ENCODE results near the gene SERPINA10. TPM values are rescaled to one million over a fixed set of nuclear protein-coding genes. Genes with fewer than 3 reads are reported as not detected.
"Not testable (repeated sequence)": the region's sequence is repeated elsewhere in the genome, so short reads cannot be mapped to it uniquely, and the experiment has no call there.

SERPINA10 gene
- total RNA-seq, 3 donors from 2014 or later, result not detected

GRCh38 chr14:94306047-94306978 is 13.2 kb upstream of the SERPINA10 start:
- intact Hi-C loops (cut with DNase I; ENCODE audit: low total_unique reads), result no loop called here
- H3K36me3 ChIP-seq, result no peaks in the 10 kb centered on the region
- TF ChIP-seq CTCF (IDR thresholded peaks at IDR 0.05) (no peak), POLR2AphosphoS5 (IDR thresholded peaks at IDR 0.05) (no peak), POLR2A (IDR thresholded peaks at IDR 0.05) (no peak)
- DNase-seq (ENCODE audit: low spot score in 2 of 2), result no peak
- H3K27ac ChIP-seq, result no peak overlapping the region
- peaks cover 0 to 11% of the 10 kb centered on the region in 2 donors for H3K9me3 ChIP-seq
- H3K27me3 ChIP-seq, result no peaks in the 10 kb centered on the region
- no peaks in the 10 kb centered on the region for H3K4me1 ChIP-seq
- H3K4me3 ChIP-seq, result no peak overlapping the region

GRCh38 chr14:94305620-94306019 is 12.6 kb upstream of the SERPINA10 start:
- Histone ChIP-seq H3K4me1 (no peaks in the 10 kb centered on the region), H3K27me3 (no peaks in the 10 kb centered on the region), H3K36me3 (no peaks in the 10 kb centered on the region), H3K9me3 (peaks cover 0 to 11% of the 10 kb centered on the region in 2 donors), H3K4me3 (no peak overlapping the region), H3K27ac (no peak overlapping the region)
- no peak for DNase-seq (ENCODE audit: low spot score in 2 of 2)
- intact Hi-C loops (cut with DNase I; ENCODE audit: low total_unique reads), result no loop called here
- TF ChIP-seq POLR2AphosphoS5 (IDR thresholded peaks at IDR 0.05), result no peak
- no peak for TF ChIP-seq CTCF (IDR thresholded peaks at IDR 0.05)
- no peak for TF ChIP-seq POLR2A (IDR thresholded peaks at IDR 0.05)

- H3K27me3 ChIP-seq, result no peaks in the 10 kb centered on the region
- no peaks in the 10 kb centered on the region for H3K36me3 ChIP-seq
- intact Hi-C loops (cut with DNase I; ENCODE audit: low total_unique reads), result no loop called here
- H3K9me3 ChIP-seq, result peaks cover 0 to 11% of the 10 kb centered on the region in 2 donors
- H3K4me1 ChIP-seq, result no peaks in the 10 kb centered on the region
- TF ChIP-seq POLR2AphosphoS5 (IDR thresholded peaks at IDR 0.05) (no peak), CTCF (IDR thresholded peaks at IDR 0.05) (no peak), POLR2A (IDR thresholded peaks at IDR 0.05) (no peak)
- no peak overlapping the region for H3K4me3 ChIP-seq
- H3K27ac ChIP-seq, result no peak overlapping the region
- DNase-seq (ENCODE audit: low spot score in 2 of 2), result no peak
Observed at GRCh38 chr14:94304243-94304642, 11.2 kb upstream of the SERPINA10 start.

- Histone ChIP-seq H3K9me3 (peaks cover 0 to 8% of the 10 kb centered on the region in 2 donors), H3K36me3 (no peaks in the 10 kb centered on the region), H3K4me3 (no peak overlapping the region), H3K4me1 (no peaks in the 10 kb centered on the region), H3K27me3 (no peaks in the 10 kb centered on the region), H3K27ac (no peak overlapping the region)
- no peak for TF ChIP-seq POLR2AphosphoS5 (IDR thresholded peaks at IDR 0.05)
- TF ChIP-seq POLR2A (IDR thresholded peaks at IDR 0.05), result no peak
- TF ChIP-seq CTCF (IDR thresholded peaks at IDR 0.05), result no peak
- no peak for DNase-seq (ENCODE audit: low spot score in 2 of 2)
- intact Hi-C loops (cut with DNase I; ENCODE audit: low total_unique reads), result no loop called here
Observed at GRCh38 chr14:94303111-94303510, 10.0 kb upstream of the SERPINA10 start.

- no peak for DNase-seq (ENCODE audit: low spot score in 2 of 2)
Observed at GRCh38 chr14:94298130-94298529, 5.1 kb upstream of the SERPINA10 start.

GRCh38 chr14:94296181-94296545 is 3.1 kb upstream of the SERPINA10 start:
- H3K9me3 ChIP-seq; H3K4me3 ChIP-seq; H3K27ac ChIP-seq; H3K4me1 ChIP-seq; DNase-seq (ENCODE audit: low spot score in 2 of 2); H3K27me3 ChIP-seq; intact Hi-C loops (cut with DNase I; ENCODE audit: low total_unique reads); H3K36me3 ChIP-seq: not testable (repeated sequence)

More at GRCh38 chr14:94298130-94298529, 5.1 kb upstream of the SERPINA10 start:
- no peaks in the 10 kb centered on the region for H3K9me3 ChIP-seq
- no peak overlapping the region for H3K4me3 ChIP-seq
- no peaks in the 10 kb centered on the region for H3K27me3 ChIP-seq
- intact Hi-C loops (cut with DNase I; ENCODE audit: low total_unique reads), result no loop called here
- H3K4me1 ChIP-seq, result no peaks in the 10 kb centered on the region
- no peak overlapping the region for H3K27ac ChIP-seq
- no peaks in the 10 kb centered on the region for H3K36me3 ChIP-seq
- TF ChIP-seq POLR2A (IDR thresholded peaks at IDR 0.05), result no peak

Data from breast epithelium (tissue), 4 donors.